Pulmonary artery endothelial cell (primary cell): ENCODE measurements around the gene IGSF9B. TPM values are rescaled to one million over a fixed set of nuclear protein-coding genes. Genes with fewer than 3 reads are reported as not detected.

Experiments
- DNase-seq: peaks from one replicate; pipeline ENCODE4 v3.0.0-alpha.2; 2011; ENCODE audit warnings: low read depth, low spot score
- total RNA-seq: library from RNA; depleted of rRNA; stranded (reverse); fragments of >200 nt; gene quantifications from 2 replicates; pipeline ENCODE4 v1.2.3, GENCODE V29; 2014

Gene IGSF9B
- total RNA-seq, 1 donor from 2014 or later = under 0.01 TPM

DNA sequence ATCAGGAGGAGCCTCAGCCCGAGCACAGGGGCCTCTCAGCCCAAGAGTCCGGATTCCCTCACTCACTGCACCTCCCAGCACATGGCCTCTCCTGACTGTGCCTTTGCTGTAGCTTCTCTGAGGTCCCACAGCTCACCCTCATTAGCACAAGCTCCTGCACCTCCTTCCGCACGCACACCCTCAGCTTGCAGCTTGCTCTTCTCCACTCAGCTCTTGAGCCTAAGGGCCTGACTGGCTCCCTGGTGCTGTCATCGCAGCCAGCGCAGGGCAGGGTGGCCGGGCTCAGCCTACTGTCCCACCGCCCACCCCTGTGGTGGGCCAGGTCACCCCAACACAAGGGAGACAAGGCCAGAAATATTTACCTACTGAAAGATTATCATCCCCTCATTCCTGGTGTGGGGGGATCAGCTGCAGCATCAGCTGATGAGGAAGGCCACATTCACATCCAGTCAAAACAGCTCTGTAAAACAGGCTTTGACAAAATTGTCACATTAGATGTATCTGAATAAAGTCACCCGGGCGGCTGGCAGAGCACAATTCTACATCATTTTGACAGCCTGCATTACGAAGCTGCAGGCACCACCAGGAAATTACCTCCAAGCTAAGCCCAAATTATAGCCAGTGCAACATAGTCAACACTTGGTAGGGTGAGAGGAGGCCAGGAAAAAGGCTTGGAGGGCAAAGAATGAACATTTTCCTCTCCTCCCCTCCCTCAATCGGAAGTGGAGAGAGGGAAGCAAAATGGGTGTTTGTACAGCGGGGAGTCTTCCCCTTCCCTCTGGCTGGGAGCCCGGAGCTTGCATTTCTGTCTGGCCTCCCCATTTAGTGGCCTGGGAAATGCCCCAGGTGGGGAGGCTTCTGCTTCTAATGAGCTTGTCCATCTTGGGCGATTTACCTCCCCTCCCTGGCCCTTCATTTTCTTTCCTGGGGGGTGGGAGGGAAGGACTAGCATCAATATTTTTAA is 29.5 kb upstream of the IGSF9B start:
- DNase-seq = no peak

DNA sequence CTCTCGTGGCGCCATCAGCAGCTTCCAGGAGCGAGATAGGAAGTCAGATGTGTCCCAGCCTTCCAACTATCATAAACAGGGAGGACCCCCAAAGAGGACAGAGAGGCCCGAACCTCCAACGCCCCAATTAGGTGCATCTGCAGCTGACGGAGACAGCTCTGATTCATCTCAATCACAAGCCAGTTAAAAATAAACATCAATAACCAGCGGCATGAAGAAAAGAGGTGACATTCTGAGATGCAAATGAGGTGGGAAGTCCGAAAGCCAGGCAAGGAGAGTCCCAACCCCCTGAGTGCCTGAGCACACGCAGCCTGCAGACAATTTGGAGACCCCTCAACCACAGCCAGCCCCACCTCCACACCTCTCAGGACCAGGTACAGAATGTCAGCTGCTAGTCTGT is 28.1 kb upstream of the IGSF9B start:
- DNase-seq = no peak

DNA sequence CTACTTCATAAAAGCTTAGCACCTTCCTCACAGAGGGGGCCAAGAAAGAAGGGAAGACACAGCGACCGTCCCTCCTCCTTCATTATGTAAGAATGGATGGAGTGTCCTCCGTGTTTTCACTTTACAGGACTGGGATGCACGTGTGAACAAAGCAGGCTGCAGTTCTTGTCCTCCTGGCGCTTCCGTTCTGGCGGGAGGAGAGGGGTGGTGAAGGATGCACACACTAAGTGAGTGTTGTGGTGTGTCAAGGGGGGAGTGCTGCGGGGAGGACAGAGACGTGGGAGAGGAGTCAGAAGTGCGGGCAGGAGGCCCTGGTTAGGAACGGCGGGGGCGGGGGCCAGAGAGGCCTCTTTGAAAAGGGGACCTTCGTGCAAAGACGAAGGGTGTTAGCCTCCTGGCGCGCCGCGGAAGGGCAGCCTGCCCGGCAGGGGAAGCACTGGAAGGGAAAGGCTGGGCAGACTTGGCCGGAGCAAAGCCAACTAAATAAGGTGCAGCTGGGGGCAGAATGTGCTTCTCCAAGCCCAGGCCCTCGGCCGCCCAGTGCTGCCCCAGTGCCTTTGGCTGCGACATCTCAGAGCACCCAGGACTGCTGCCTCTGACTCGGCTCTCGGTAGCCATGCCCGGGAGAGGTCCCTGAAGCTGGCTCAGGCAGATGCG is 27.0 kb upstream of the IGSF9B start:
- DNase-seq = no peak

DNA sequence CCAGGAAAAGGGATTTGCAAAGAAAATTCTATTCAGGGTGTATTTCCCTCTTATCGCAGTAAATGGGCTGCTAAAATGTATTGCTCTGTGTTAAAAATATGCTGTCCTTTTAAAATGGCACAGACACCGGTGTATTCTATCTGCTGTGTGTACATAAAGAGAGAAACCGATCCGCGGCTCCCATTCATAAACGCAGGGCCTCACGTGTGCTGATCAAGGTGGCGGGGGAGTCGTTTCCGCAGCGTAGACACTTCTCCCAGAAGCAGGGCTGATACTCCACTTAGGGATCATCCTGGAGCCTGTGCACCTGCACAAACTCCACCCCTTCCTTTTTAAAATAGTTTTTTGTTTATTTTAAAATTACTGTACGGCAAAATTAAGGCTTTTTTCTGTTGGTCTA is 26.1 kb upstream of the IGSF9B start:
- no peak for DNase-seq

DNA sequence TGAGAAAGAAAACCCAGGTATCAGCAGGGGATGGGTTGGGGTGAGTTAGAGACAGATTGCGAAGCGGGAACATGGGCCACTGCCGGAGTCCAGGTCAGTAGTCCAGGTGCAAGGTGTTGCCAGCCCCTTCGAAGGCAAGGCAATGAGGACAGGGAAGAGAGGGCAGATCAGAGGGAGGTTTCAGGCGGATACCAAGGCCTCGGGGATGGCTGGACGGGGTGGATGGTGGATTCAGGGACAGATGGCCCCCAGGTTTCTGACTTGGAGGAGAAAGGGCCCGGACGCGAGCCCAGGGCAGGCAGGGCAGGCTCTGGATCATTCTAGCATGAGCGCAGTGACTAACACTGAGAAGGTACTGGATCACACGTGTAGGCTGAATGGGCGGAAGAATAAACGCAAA is 25.4 kb upstream of the IGSF9B start:
- no peak for DNase-seq

DNA sequence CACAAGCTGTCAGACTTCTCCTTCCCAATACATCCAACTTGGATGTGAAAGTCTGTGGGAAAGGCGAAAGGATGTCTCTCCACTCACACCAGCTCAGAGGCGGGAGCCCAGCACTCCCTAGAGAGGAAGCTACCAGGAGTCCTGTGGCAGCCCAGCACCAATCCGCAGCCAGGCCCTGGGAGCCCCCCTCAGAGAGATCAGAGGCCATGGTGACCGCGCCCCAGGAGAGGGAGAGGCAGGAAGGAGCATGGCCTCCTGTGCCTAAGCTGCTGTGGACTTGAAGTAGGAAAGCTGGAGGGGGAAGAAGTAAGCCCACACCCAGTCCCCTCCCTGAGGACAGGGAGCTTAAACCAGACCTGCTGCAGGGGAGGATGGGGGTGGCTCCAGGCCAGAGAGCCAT is 24.4 kb upstream of the IGSF9B start:
- DNase-seq = no peak

DNA sequence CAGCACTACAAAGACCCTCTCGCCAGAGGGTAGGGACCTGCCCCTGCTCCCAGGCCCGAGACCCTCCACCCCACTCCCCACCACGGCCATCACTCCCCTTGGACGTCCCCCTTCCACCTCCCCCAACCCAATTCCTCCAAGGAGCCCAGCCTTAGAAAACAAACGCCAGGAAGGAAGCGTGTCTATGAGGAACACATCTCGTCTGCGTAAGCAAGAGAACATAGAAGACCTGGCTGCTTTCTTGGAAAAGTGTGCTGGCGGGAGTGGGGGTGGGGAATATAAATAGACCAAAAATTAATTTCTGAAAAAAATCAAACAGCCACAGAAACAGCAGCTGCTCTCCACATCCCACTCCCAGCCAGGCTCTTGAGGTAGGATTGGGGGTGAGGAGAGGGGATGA is 23.9 kb upstream of the IGSF9B start:
- DNase-seq = no peak

DNA sequence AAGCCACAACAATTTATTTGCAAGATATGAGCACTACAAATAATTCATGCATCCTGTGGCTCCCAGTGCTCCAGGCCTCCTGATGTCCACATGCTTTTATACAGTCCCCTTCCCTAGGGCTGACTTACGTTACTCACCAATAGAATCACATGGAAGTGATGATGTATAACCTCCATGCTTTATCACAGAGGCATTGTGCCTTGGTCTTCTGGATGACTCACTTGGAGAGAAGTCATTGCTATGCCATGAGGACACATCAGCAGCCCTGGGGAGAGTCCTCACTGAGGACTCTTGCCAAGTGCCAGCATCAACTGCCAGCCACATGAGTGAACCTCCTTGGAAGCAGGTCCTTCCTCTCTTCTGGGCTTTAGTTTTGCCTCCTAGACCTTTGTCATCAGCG is 22.0 kb upstream of the IGSF9B start:
- no peak for DNase-seq

DNA sequence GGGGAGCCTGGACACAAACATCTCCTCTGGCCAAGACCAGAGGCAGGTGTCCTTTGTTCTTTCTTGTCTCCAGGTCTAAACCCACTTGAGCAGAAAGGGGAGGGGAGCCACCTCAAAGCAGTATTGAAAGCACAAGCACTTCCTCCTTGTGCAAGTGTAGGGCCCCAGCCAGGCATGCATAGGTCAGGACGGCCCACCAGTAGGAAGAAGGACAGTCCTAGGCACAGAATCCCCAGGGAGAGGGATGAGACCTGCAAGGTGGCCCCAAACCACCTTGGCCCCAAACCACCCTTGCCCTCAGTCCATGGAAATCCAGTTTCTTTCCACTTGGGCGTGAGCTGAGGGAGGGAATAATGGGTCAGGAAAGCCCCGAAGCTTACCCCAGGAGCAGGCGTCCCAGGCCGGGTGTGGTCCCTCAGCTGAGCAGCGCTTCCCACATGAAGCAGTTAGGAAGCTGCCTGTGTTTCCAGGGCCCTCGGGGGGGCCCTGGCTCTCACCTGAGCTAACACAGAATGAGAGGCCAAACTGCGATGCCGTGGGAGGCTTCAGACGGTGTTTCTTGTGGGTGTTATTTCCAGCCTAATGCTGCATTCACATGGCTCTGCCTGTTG is 20.4 kb upstream of the IGSF9B start:
- DNase-seq = no peak

DNA sequence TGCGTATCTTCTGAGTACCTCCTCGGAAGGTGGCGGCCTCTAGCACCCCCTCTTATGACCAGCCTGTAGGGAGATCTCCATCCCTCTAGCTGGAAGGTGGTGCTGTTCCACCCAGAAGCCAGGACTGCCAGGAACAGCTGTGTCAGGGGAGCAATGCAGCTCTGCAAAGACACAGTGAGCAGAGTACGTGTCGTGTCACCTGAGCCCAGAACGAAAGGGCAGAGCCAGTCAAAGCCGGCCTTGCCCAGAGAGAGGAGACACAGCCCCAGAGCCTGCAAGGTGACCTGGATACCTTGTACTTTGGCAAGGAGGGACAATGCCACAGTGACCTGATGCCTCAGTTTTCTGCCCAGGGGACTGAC is 18.7 kb upstream of the IGSF9B start:
- no peak for DNase-seq

DNA sequence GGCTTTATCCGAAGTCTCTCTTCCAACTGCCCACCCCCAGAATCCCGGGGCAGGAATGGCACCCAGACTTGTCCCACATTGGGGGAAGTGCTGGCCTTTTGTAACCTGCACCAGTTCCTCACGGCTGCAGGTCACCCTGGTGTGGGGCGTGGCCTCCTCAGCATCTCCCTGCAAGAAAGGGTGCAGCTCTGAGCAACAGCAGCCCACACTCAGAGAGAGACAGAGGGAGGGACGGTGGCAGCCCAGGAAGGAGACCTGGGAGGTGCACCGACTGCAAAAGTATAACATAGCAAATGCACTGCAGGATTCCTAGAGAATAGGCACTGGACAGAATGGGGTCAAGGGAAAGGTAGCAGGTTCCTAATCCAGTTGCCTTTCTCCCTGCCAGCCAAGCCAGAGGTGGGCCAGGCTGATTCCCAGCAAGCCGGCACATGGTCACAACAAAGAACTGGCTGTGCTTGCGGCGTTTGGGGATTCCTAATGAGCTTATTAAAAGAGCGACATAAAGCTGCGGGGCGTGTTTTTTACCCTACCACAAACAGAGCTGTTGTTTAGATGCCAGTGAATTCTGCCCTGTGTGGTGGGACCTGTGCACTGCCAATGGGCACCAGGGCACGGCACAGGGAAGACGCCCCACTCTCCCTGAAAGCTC is 18.2 kb upstream of the IGSF9B start:
- no peak for DNase-seq

DNA sequence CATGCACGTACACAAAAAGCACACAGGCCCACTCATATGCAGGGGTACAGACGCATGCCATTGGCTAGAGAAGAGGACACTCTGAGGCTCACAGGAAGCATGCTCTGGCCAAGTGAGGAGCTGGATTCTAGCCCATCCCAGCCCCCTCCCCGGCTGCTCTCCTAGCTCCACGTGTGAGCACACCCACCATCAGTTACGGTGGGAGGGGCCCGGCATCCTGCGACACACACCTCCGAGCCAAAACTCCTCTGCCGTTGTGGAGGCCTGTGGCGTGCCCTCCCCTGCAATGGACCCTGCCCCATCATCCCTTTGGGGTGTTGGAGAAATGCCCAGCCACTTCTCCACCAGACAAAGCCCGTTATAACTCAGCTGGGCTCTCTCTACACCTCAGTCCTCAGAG is 15.1 kb upstream of the IGSF9B start:
- DNase-seq = no peak

DNA sequence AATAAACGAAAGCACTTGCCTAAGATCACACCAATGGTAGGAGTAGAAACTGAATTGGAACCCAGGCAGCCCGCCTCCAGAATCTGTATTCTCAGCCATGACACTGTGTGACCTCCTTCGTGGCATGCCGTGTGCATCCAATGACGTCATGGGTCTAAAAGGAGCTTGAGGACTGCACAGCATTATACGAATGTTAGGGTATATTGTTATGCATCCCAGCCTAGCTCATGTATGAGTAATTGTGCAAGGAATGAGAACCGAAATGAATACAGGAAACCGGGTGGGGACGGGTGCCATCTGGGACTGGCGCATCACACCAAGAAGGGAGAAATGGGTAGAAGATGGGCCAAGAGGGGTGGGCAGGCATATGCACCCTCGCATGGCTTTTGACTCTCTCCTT is 12.3 kb upstream of the IGSF9B start:
- no peak for DNase-seq

DNA sequence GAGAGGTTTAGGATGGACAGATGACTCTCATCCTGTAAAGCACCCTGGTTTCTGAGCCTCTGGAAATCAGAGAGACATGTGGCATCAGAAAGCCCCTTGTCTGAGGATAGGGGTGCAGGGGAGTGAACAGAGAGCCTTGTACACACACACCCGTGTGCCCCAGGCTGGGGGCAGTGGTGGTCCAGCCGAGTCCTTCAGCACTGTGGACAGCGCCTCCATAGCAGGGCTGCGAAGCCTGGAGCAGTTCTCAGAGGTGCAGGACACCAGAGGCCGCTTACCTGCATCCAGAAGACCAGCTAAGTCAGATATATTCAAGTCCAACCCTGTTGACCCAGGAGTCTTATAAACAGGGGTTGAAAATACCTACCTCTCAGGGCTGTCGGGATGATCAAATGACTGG is 11.5 kb upstream of the IGSF9B start:
- DNase-seq = no peak

DNA sequence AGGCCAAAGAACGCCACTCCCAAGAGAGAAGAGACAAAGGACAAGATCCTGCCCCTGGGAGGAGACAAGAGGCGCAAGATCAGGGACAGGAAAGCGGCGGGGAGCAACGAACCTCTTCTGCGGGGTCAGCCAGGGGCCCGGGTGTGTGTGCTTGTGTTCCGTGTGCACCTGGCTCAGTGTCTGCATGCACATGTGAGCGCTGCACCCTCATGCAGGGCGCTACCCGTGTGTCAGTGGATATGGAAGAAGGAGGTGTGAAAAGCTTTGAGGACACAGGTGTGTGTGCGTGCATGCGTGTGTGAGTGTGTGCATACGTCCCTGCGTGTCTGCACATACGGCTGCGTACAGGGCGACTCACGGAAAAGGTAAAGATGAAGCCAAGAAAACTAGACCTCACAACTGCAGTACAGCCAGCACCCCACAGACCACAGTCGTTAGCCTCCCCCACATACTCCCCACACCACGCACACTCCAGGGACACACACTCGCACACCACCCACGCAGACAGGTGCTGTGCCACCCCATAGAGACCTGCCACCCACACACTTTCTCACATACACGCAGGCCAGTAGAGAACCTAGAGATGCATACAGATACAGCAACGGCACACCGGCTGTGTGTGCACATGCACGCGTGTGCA is 11.0 kb upstream of the IGSF9B start:
- no peak for DNase-seq

DNA sequence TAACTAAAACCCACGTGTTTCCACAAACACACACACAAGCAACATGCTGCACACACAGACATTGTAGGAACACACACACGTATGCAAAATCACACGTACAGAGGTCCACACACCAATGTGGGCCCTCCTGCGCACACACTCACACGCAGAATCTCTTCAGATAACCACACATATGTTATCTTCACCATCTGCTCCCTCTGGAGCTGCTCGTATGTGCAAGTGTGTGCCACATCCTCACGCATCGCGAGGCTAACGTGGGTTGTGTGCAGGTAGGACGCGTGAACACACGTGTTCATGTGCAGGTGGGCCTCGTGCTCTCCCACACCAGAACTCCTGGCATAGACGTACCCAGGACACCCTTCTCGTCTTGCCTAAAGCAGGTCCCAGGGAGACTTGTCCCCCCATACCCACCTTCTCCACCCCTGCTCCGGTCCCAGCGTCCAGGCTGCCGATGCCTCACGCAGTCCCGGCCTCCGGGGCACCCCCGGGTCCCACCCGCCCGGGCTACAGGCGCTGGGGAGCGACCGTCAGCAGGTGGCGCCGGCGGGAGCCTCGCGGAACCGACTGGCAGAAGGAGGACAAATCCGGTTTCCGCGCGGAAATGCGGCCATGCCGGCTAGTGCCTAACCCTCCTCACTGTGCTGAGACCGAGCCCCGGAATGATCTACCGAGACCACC is 10.3 kb upstream of the IGSF9B start:
- no peak for DNase-seq

DNA sequence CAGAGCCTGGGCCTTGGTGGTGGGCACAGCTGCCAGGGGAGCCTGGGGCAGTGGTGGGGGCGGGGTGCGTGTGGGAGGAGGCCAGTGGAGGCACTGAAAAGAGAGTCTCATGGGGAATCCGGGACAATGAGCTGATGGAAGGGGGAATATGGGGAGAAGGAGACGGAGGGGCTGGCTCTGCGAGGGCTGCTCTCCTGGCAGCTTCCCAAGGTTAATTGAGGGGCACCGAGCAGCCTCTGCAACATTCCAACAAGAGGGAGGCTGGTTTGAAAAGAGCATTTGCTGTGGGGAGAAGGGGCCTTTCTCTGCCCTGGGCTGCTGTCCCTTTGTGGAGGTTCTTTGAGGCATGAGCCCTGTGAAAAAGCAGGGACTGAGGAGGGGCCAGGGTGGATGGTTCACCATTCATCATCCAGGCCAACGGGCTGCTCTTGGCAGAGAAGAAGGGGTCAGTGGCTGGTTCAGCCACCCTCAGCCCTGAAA is 9.4 kb upstream of the IGSF9B start:
- no peak for DNase-seq

DNA sequence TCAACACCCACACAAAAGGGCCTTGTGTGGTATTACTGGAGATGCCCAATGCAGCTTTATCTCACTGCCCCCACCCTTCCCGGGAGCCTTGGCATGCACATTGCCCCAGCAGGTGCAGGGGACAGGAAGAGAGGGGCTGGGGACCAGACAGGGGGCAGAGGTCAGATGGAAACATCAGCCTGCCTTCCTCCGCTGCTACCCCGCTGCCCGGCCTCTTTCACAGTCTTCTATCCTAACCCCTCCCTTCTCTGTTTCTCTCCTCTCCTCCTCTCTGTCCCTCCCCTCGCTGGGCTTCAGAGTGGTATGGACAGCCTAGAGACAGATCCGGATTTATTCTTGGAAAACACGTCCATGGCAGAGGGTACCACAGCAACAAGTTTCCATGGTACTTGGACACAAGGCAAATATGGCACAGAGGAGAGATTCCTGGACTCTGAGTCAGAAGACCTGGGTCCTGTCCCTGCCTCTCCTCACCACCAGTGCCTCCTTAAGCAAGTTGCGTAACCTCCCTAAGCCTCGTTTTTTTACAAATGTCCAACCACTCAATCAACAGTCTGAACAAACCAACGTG is 8.3 kb upstream of the IGSF9B start:
- no peak for DNase-seq

DNA sequence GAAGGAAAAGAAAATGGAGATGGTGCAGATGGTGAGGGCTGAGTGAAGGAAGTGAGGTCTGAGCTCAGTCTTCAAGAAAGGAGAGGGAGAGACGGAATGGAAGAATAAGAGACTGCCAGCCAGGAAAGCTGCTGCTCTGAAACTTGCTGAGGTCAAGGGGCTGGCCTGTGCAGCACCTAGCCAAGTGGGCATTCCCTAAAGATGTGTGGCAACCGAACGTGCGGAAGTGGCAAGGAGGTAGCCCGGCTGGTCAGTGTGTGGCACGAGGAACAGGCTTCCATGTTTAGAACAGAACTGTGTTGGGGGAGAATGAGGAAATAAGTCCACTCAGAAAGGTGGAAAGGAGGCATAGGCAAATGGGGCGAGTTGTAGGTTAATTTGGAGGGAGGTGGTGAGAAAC is 7.6 kb upstream of the IGSF9B start:
- no peak for DNase-seq

DNA sequence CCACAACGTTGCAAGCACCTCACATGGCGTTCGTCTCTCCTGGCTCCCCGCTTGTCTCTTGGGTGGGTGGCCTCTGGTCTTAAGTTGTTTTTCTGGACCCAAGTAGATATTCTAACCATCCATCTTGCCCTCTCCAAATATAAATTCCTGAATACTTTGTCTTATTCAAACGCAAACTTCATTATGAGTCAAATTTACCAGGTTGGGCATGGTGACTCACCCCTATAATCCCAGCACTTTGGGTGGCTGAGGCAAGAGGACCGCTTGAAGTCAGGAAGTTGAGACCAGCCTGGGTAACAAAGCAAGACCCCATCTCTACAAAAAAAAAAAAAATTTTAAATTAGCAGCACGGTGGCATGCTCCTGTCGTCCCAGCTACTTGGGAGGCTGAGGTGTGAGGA is 5.1 kb upstream of the IGSF9B start:
- DNase-seq = no peak

DNA sequence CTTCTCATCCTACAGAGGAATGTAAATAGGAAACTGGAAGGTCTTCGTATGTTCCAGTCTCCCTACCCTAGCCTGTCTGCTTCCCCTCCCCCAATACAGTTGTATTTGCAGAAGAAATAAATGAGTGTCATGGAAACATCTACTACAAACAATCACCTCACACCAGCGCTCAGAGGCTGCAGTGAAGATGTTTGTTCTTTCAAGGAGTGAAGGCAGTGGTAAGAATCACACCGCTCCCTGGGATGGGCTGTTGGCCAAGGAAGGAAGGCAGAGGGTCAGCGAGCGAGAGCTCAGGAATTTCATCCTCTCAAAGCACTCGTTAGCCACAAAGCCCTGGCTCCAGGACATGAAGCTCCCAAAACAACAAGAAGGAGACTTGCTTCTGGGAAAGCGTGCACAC is 1.1 kb upstream of the IGSF9B start:
- DNase-seq = no peak
